NB4 (cell line): Measurements from ENCODE around the gene SLCO2B1.

ENCODE experiments used
- DNase-seq: peaks from one replicate; pipeline ENCODE4 v3.0.0; 2010; ENCODE audit warnings: low read depth
- H3K4me3 ChIP-seq: one replicate; pipeline ENCODE4 v1.5.1; 2011; ENCODE audit warnings: mild to moderate bottlenecking, low read depth, low read length, moderate library complexity
- MYC ChIP-seq: IDR thresholded peaks from 2 replicates; pipeline ENCODE4 v1.6.1; 2011; ENCODE audit warnings: low read depth, low read length
- POLR2A ChIP-seq: IDR thresholded peaks from 2 replicates; pipeline ENCODE4 v1.6.1; 2011; ENCODE audit warnings: mild to moderate bottlenecking; ENCODE audit not compliant: insufficient read length; ENCODE audit errors: extremely low read depth
- TF ChIP-seq, protein P1 (sequence below): IDR thresholded peaks from one replicate; pipeline ENCODE4 v1.5.1; 2012; ENCODE audit warnings: low read depth, low read length
- TF ChIP-seq, protein P2 (sequence below): IDR thresholded peaks from 2 replicates; pipeline ENCODE4 v1.6.1; 2011; ENCODE audit warnings: low read depth, low read length

Gene SLCO2B1

DNA sequence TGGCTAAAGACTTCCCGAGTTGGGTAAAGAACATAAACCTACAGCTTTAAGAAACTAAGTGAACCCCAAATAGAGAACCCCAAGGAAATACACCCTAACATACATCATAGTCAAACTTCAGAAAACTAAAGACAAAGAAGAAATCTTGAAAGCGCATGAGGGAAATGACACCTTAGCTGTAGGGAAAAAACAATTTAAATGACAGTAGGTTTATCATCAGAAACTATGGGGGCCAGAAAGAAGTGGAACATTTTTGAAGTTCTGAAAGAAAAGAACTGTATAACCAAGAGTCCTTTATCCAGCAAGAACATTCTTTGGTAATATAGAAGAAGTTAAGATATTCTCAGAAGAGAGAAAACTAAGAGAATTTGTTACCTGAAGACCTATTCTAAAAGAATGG, 38.7 kb upstream of the SLCO2B1 start:
- TF ChIP-seq POLR2A: no peak
- TF ChIP-seq, protein P1, sequence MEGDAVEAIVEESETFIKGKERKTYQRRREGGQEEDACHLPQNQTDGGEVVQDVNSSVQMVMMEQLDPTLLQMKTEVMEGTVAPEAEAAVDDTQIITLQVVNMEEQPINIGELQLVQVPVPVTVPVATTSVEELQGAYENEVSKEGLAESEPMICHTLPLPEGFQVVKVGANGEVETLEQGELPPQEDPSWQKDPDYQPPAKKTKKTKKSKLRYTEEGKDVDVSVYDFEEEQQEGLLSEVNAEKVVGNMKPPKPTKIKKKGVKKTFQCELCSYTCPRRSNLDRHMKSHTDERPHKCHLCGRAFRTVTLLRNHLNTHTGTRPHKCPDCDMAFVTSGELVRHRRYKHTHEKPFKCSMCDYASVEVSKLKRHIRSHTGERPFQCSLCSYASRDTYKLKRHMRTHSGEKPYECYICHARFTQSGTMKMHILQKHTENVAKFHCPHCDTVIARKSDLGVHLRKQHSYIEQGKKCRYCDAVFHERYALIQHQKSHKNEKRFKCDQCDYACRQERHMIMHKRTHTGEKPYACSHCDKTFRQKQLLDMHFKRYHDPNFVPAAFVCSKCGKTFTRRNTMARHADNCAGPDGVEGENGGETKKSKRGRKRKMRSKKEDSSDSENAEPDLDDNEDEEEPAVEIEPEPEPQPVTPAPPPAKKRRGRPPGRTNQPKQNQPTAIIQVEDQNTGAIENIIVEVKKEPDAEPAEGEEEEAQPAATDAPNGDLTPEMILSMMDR: no peak
- TF ChIP-seq MYC: no peak
- TF ChIP-seq, protein P2, sequence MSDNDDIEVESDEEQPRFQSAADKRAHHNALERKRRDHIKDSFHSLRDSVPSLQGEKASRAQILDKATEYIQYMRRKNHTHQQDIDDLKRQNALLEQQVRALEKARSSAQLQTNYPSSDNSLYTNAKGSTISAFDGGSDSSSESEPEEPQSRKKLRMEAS: no peak
- no peak for DNase-seq
- H3K4me3 ChIP-seq: no peak overlapping the region

DNA sequence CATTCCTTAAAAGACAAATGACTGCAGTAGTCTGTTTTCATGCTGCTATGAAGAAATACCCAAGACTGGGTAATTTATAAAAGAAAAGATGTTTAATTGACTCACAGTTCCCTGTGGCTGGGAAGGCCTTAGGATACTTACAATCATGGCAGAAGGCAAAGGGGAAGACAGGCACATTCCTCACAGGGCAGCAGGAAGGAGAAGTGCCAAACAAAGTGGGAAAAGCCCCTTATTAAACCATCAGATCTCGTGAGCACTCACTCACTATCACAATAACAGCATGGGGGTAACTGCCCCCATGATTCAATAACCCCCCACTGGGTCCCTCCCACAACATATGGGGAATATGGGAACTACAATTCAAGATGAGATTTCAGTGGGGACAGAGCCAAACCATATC, 37.9 kb upstream of the SLCO2B1 start:
- no peak overlapping the region for H3K4me3 ChIP-seq
- TF ChIP-seq, protein P2: no peak
- TF ChIP-seq, protein P1: no peak
- TF ChIP-seq POLR2A: no peak
- TF ChIP-seq MYC: no peak
- no peak for DNase-seq

DNA sequence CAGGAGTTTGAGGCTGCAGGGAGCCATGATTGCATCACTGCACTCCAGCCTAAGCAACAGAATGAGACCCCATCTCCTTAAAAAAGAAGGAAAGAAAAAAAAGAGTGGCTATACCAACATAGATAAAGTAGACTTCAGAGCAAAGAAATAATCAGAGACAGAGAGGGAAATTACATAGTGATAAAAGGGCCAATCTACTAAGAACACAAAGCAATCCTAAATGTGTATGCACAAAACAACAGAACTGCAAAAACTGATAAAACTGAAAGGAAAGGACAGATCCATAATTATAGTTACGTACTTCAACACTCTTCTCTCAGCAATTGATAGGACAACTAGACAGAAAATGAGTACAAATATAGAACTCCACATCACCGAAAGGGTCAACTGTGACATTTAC, 36.4 kb upstream of the SLCO2B1 start:
- DNase-seq: no peak
- TF ChIP-seq, protein P2: no peak
- TF ChIP-seq POLR2A: no peak
- no peak for TF ChIP-seq MYC
- TF ChIP-seq, protein P1: no peak
- no peak overlapping the region for H3K4me3 ChIP-seq

DNA sequence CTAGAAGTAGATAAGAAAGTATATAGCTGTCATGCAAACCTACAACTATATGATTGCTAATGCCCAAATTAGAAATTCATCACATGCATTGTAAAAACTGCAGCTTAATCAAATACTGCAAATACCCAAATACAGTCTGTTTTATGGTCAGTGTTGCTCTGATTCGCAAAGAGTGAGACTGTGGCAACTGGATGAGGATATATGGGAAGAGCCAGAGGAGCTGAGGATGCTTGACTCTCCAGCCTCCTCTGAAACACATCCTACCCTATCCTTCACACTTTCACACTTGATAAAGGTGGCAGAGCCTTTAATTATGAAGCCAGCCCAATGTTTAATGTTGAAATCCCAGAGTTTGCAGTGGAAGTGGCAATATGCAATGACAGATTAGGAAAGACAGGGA, 32.3 kb upstream of the SLCO2B1 start:
- no peak for TF ChIP-seq POLR2A
- TF ChIP-seq, protein P1: no peak
- TF ChIP-seq, protein P2: no peak
- TF ChIP-seq MYC: no peak
- no peak overlapping the region for H3K4me3 ChIP-seq
- DNase-seq: no peak

DNA sequence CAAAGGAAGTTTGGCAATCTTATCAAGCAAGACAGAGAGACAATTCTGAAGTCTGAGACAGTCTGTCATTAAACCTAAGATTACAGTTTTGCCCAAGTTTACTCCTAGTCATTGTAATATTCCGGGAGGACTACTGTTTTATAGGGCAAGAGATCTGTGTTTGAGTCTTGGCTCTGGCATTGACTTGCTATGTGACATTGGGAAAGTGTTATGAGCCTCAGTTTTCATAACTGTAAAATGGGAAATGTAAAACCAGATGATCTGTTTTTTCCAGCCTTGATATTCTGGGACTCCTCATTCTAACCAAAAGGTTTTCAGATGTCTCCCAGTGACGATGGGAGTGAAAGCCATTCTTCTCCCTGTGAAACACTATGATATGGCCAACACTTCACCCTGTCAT, 24.3 kb upstream of the SLCO2B1 start:
- no peak overlapping the region for H3K4me3 ChIP-seq
- DNase-seq: no peak
- TF ChIP-seq, protein P2: no peak
- TF ChIP-seq MYC: no peak
- TF ChIP-seq, protein P1: no peak
- TF ChIP-seq POLR2A: no peak

DNA sequence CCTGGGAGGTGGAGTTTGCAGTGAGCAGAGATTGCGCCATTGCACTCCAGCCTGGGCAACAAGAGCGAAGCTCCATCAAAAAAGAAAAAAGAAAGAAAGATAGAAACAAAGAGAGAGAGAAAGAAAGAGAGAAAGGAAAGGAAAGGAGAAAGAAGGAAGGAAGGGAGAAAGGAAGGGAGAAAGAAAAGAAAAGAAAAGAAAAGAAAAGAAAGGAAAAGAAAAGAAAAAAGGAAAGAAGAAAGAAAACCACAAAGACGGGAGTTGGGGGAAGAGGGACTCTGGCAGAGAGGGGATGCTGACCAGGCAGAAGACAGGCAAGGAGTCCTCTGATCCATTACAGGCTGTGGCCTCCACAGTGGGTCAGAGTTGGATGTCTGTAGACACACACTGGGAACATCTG, 18.8 kb upstream of the SLCO2B1 start:
- DNase-seq: no peak
- H3K4me3 ChIP-seq: no peak overlapping the region
- TF ChIP-seq, protein P1: no peak
- TF ChIP-seq, protein P2: no peak
- no peak for TF ChIP-seq POLR2A
- TF ChIP-seq MYC: no peak
